IPS-20b (cell line): ENCODE results near the gene CARHSP1.
A peak's percentile ranks its signal among the peaks of the same experiment; 100 is the strongest.
"Not testable (repeated sequence)": the region's sequence is repeated elsewhere in the genome, so short reads cannot be mapped to it uniquely, and the experiment has no call there.

Source experiments
- H3K27ac ChIP-seq: one replicate; pipeline ENCODE4 v1.5.1; 2013; ENCODE audit warnings: low read length
- H3K27me3 ChIP-seq: 2 replicates; pipeline ENCODE4 v1.6.1; 2013; ENCODE audit warnings: mild to moderate bottlenecking, low read length, inconsistent platforms; ENCODE audit not compliant: insufficient read depth
- H3K36me3 ChIP-seq: 2 replicates; pipeline ENCODE4 v1.6.1; 2013; ENCODE audit warnings: low read depth, mild to moderate bottlenecking, inconsistent platforms, low read length, moderate library complexity; ENCODE audit not compliant: insufficient read depth
- H3K4me1 ChIP-seq: 2 replicates; pipeline ENCODE4 v1.6.1; 2013; ENCODE audit warnings: mild to moderate bottlenecking, control low read depth, inconsistent platforms, low read length, moderate library complexity; ENCODE audit not compliant: insufficient read depth
- H3K4me3 ChIP-seq: 2 replicates; pipeline ENCODE4 v1.5.1; 2013; ENCODE audit warnings: mild to moderate bottlenecking, low read length, inconsistent platforms
- H3K9ac ChIP-seq: 2 replicates; pipeline ENCODE4 v1.6.1; 2013; ENCODE audit warnings: low read depth, mild to moderate bottlenecking, inconsistent platforms, low read length, moderate library complexity
- H3K9me3 ChIP-seq: 2 replicates; pipeline ENCODE4 v1.6.1; 2013; ENCODE audit warnings: mild to moderate bottlenecking, low read depth, low read length, inconsistent platforms; ENCODE audit not compliant: insufficient read depth

The CARHSP1 gene

DNA sequence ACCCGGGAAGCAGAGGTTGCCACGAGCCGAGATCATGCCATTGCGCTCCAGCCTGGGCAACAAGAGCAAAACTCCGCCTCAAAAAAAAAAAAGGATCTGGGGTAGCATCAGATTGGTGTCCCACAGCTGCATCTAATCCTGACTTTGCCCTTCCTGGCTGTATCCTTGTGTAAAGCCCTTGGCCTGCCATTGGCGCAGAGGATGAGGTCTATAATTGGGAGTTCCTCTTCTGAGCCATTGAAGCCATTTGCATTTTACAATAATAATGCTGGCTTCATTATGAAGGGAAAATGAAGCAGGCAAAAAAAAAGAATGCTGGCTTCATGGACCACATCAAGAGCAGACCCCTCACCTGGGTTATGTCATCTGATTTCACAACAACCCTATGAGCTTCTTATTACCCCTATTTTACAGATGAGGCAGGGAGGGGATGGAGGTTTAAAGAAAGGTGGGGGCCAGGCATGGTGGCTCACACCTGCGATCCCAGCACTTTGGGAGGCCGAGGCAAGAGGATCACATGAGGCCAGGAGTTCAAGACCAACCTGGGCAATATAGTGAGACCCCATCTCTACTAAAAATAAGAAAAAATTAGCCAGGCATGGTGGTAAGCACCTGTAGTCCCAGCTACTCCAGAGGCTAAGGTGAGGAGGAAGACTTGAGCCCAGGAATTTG, 12.2 kb upstream of the CARHSP1 start:
- Histone ChIP-seq H3K4me1 (peaks cover 9% of the 10 kb centered on the region), H3K4me3 (no peak overlapping the region), H3K27ac (no peak overlapping the region), H3K36me3 (no peaks in the 10 kb centered on the region), H3K9me3 (no peaks in the 10 kb centered on the region), H3K27me3 (no peaks in the 10 kb centered on the region), H3K9ac (no peak overlapping the region)

DNA sequence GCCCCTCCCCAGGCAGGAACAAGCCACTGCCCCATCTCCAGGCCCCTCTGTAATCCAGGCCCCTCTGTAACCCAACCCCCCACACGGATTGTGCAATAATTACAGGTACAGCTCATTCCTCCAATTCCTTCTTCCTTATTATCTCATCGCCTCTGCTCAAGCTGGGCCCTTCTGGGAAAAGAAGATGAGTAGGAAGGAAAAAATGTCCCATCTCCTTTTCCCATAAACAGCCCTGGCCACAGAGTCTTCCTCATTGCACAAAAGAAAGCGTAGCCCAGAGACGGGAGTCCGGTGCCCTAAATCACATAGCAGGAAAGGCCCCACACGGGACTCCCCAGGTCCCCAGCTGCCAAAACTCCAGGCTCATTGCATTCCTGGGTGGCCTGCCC, 9.7 kb upstream of the CARHSP1 start:
- no peak overlapping the region for H3K27ac ChIP-seq
- H3K9ac ChIP-seq: peak overlapping the region; percentile 9; the same call in 1 of the 2 replicates
- H3K9me3 ChIP-seq: no peaks in the 10 kb centered on the region
- no peak overlapping the region for H3K4me3 ChIP-seq
- peaks cover 4% of the 10 kb centered on the region; the same call in 1 of the 2 replicates for H3K4me1 ChIP-seq
- no peaks in the 10 kb centered on the region for H3K36me3 ChIP-seq
- H3K27me3 ChIP-seq: no peaks in the 10 kb centered on the region

- H3K36me3 ChIP-seq: no peaks in the 10 kb centered on the region
- peaks cover 4% of the 10 kb centered on the region; the same call in 1 of the 2 replicates for H3K4me1 ChIP-seq
- H3K27ac ChIP-seq: no peak overlapping the region
- peak overlapping the region; percentile 9; the same call in 1 of the 2 replicates for H3K9ac ChIP-seq
- H3K27me3 ChIP-seq: no peaks in the 10 kb centered on the region
- H3K4me3 ChIP-seq: no peak overlapping the region
- H3K9me3 ChIP-seq: no peaks in the 10 kb centered on the region
Measured at GRCh38 chr16:8877894-8878522, 9.2 kb upstream of the CARHSP1 start.

- not testable (repeated sequence) for H3K9me3 ChIP-seq, H3K9ac ChIP-seq, H3K36me3 ChIP-seq, H3K4me1 ChIP-seq, H3K27me3 ChIP-seq, H3K4me3 ChIP-seq, H3K27ac ChIP-seq
Measured at GRCh38 chr16:8875317-8875716, 6.5 kb upstream of the CARHSP1 start.

GRCh38 chr16:8874388-8874787, 5.6 kb upstream of the CARHSP1 start:
- Histone ChIP-seq H3K9ac (no peak overlapping the region), H3K36me3 (no peaks in the 10 kb centered on the region), H3K27ac (no peak overlapping the region), H3K27me3 (no peaks in the 10 kb centered on the region), H3K9me3 (no peaks in the 10 kb centered on the region), H3K4me3 (no peak overlapping the region), H3K4me1 (peaks cover 5% of the 10 kb centered on the region; the same call in 1 of the 2 replicates)

DNA sequence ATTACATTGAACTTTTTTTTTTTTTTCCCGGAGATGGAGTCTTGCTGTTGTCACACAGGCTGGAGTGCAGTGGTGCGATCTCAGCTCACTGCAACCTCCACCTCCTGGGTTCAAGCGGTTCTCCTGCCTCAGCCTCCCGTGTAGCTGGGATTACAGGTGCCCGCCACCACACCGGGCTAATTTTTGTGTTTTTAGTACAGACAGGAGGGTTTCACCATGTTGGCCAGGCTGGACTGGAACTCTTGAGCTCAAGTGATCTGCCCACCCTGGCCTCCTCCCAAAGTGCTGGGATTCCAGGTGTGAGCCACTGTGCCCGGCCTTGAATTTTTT, 5.0 kb upstream of the CARHSP1 start:
- not testable (repeated sequence) for H3K4me1 ChIP-seq, H3K4me3 ChIP-seq, H3K27me3 ChIP-seq, H3K36me3 ChIP-seq, H3K9me3 ChIP-seq, H3K9ac ChIP-seq, H3K27ac ChIP-seq

GRCh38 chr16:8872967-8873865, 4.4 kb upstream of the CARHSP1 start:
- no peaks in the 10 kb centered on the region for H3K36me3 ChIP-seq
- no peaks in the 10 kb centered on the region for H3K27me3 ChIP-seq
- no peak overlapping the region for H3K4me3 ChIP-seq
- peaks cover 3% of the 10 kb centered on the region; the same call in 1 of the 2 replicates for H3K4me1 ChIP-seq
- no peak overlapping the region for H3K27ac ChIP-seq
- H3K9ac ChIP-seq: no peak overlapping the region
- H3K9me3 ChIP-seq: no peaks in the 10 kb centered on the region

DNA sequence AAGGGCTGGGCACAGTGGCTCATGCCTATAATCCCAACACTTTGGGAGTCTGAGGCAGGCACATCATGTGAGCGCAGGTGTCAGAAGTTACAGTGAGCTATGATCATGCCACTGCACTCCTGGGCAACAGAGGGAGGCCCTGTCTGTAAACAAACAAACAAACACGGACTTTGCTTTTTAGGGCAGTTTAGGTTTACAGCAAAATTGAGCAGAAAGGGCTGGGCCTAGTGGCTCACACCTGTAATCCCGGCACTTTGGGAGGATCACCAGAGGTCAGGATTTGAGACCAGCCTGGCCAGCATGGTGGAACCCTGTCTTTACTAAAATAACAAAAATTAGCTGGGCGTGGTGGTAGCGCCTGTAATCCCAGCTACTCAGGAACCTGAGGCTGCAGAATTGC, 3.3 kb upstream of the CARHSP1 start:
- Histone ChIP-seq H3K36me3 (no peaks in the 10 kb centered on the region), H3K9ac (no peak overlapping the region), H3K9me3 (no peaks in the 10 kb centered on the region), H3K27me3 (no peaks in the 10 kb centered on the region), H3K4me1 (peaks cover 3% of the 10 kb centered on the region; the same call in 1 of the 2 replicates), H3K27ac (no peak overlapping the region), H3K4me3 (no peak overlapping the region)

GRCh38 chr16:8869988-8870241, 1.1 kb upstream of the CARHSP1 start:
- not testable (repeated sequence) for H3K27me3 ChIP-seq, H3K9me3 ChIP-seq, H3K4me3 ChIP-seq, H3K9ac ChIP-seq, H3K27ac ChIP-seq, H3K36me3 ChIP-seq
- H3K4me1 ChIP-seq: peaks cover 15% of the 10 kb centered on the region

GRCh38 chr16:8869212-8869987, 594 bp upstream of the CARHSP1 start:
- H3K27ac ChIP-seq: peak overlapping the region; percentile 22
- H3K36me3 ChIP-seq: peaks cover 12% of the 10 kb centered on the region; the same call in 1 of the 2 replicates

DNA sequence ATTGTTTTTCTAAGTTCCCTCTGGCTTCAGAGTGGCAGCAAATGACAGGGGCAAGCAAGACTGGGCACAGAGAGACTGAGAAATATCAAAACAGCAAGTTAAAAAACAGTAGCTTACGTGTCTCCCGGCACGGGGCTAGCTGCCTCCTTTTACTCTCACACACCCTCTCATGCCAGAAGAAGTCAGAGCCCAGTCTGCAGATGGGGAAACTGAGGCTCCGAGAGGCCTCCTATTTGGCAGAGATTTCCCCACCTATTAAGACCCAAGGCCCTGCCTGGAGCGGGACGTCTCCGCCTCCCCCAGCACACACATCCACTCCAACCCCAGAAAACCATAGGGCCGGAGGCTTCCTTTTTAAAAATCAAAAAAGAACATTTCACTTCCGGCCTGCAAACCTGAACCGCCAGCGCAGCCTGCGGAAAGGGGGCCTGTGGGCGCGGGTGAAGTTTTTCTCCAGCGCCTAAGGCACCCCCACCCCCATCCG, 832 bp downstream of the CARHSP1 start:
- peaks cover 32% of the 10 kb centered on the region for H3K4me1 ChIP-seq
- no peaks in the 10 kb centered on the region for H3K27me3 ChIP-seq
- H3K27ac ChIP-seq: no peak overlapping the region

More at GRCh38 chr16:8869212-8869987, 594 bp upstream of the CARHSP1 start:
- Histone ChIP-seq H3K4me3 (peak overlapping the region; percentile 78), H3K4me1 (peaks cover 20% of the 10 kb centered on the region), H3K9ac (peak overlapping the region; percentile 91; the same call in 1 of the 2 replicates), H3K27me3 (no peaks in the 10 kb centered on the region), H3K9me3 (no peaks in the 10 kb centered on the region)

More for the DNA sequence above, 832 bp downstream of the CARHSP1 start:
- Histone ChIP-seq H3K4me3 (peak overlapping the region; percentile 83), H3K36me3 (peaks cover 23% of the 10 kb centered on the region), H3K9ac (peak overlapping the region; percentile 92), H3K9me3 (no peaks in the 10 kb centered on the region)
